Activated T-cell treated with anti-CD3 and anti-CD28 coated beads for 4 hours (primary cell): ENCODE measurements around the gene RETREG3.
A peak's percentile ranks its signal among the peaks of the same experiment; 100 is the strongest.
"Not testable (repeated sequence)": the region's sequence is repeated elsewhere in the genome, so short reads cannot be mapped to it uniquely, and the experiment has no call there.

ENCODE experiments used
- DNase-seq: peaks from one replicate; pipeline ENCODE4 v3.0.0-alpha.2; 2020

Gene RETREG3

DNA sequence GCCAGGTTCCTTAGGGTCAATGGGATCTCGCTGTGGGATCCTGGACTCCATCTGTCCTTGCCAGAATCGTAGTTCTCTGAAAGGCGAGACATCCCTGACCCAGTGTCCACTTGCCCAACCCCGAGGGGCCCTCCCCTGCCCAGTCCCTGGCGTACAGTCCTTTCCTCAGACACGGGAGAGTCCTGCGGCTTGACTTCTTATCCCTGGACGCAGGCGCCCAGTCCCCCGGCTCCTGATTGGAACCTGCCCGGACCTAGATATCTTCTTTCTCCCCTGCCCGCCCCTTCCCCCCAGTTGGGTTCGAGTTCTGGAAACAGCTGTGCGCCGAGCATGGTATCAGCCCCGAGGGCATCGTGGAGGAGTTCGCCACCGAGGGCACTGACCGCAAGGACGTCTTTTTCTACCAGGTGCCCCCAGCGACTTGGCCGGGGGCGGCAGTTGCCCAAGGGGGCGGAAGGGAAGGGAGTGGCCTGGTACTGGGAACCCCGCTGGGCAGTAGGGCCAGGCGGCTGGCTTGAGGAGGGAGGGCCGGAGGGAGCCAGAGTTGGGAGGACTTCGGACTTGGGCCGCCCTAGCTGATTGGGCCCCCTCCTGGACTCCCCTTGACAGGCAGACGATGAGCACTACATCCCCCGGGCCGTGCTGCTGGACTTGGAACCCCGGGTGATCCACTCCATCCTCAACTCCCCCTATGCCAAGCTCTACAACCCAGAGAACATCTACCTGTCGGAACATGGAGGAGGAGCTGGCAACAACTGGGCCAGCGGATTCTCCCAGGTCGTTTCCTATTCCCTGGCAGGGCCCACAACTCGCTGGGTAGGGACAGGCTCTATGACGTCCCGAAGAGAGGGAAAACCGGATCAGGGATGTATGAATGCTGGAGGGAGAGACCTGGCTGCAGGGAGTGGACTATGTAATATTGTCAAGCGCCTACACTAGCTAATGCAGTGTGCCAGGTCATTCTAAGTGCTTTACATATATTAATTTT, 934 bp upstream of the RETREG3 start:
- DNase-seq = not testable (repeated sequence)

DNA sequence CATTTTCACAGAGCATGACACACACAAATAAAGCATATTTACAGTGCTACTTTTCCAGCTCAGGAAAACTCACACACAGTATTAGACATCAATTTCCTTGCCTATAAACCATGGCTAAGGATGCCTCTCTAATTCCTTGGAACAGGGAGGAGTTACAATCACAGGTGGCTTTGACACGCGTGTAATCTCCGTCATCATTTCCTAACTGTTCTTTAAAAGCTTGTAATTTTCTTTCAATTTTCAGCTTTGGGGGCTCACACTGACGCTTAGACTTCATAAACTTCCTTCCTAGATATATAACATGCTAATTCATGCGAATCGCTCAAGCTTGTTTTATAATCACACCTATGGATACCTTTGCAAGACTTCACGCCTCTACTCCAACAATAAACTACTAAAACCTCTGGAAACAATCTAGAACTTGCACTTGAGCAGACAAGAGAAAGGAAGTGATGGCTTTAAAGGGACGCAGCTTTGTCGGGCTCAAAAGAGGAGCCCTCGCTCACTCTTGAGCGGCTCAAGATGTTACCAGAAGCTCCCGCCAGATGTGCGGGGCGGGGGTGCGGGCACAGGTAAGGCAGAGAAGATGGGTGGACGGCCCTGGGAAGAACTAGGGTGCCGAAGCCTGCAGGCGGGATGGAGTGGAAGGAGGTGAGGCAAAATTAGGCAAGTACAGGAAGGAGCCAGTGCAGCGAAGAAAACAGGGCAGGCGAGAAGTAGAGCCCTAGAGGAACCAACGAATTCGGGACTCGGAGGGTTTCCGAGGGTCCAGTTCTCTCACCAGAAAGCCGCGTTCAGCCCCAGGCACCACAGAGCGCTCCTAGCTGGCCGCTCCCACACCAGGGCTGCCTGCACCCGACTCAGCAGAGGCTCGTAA, 631 bp downstream of the RETREG3 start:
- DNase-seq = no peak

DNA sequence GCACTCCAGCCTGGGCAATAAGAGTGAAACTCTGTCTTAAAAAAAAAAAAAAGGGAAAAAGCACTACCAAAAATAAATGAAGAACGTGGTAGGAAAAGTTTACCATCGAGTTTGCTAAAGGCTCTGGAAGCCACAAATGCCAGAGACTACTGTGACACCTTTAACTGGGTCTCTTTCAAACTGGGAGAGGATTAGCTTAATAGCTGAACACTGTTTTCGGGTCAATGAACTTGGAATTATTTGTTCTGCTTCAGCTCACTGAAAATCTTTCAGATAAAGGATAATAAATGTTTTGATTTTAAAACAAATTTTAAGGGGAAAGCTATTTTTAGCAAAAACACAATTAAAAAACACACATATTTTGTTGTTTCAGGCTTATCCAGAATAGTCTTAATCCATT, 1.4 kb downstream of the RETREG3 start:
- no peak for DNase-seq

DNA sequence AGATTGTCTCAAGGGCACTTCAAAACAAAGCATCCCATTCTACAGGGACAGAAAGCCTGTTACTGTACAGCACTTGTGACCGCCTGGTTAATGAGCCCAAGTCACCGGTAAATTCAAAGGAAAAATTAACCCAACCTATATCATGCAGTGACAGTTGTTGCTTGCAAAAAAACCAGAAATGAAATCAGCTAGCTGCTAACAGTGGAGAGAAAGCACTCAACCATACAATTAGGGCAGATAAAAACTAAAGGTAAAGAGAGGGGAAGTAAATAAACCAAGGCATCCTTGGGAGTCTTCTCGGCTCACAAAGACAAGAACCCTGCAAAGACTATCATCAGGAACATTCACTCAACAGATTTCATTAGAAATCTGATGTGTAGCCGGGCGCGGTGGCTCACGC, 5.9 kb downstream of the RETREG3 start:
- DNase-seq = no peak

DNA sequence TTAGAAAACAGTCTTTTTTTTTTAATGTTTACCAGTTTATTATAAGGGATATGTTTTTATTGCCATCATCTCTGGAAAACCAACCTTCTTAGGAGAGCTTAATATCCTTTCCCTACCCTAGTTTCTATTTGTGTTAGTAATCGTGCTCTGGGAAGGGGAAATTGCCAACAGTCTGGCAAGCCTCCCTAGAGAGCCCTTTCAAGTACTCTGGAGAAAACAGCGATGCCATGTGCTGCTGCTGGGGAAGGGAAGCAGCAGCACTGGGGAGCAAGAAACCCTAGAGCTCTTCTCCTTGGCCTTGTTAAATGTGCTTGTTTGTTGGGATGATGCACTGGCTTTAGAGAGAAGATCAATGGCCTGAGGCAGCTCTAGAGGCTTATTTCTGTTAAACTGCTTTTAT, 10.3 kb downstream of the RETREG3 start:
- no peak for DNase-seq

DNA sequence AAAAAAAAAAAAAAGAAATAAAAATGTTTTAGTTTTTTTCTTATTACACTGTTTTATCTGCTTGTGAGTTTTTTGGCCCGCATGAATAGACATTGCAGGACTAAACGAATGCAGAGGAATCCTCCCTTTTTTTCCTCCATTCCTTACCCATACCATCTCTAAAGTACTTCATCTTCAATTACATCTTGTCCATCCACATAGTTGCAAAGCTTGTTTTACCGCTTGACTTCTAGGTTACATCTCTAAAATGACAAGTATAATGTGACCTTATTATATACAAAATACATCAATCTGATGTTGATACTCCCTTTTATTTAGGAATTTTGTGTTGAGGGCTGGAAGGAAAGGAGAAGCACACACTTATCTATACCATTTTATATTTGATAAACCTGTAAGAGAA, 12.8 kb downstream of the RETREG3 start:
- DNase-seq = no peak

DNA sequence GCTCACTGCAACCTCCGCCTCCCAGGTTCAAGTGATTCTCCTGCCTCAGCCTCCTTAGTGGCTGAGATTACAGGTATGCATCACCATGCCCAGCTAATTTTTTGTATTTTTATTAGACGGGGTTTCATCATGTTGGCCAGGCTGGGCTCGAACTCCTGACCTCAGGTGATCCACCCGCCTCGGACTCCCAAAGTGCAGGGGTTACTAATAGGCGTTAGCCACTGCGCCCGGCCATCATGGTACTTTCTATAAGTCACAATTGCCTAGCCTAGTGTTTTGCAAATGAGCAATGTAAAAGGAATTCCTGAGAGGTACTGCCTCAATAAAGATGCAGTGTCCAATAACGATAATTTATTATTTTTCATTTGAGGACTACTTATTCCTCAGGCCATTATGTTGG, 17.8 kb downstream of the RETREG3 start:
- DNase-seq = no peak

DNA sequence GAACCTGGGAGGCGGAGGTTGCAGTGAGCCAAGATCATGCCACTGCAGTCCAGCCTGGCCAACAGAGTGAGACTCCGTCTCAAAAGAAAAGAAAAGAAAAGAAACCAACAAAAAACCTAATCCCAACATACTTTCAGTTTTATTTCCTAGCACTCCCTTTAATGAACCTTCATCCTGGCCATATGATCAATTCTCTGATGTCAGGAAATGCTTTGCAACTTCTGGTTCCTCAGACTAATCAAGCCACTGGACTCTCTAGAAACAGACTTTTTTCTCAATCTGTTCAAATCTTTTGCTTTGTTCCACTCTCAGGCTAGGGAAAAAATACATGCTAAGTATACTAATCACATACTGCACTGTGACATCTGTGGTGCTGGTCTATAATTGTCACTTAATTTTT, 18.3 kb downstream of the RETREG3 start:
- no peak for DNase-seq

DNA sequence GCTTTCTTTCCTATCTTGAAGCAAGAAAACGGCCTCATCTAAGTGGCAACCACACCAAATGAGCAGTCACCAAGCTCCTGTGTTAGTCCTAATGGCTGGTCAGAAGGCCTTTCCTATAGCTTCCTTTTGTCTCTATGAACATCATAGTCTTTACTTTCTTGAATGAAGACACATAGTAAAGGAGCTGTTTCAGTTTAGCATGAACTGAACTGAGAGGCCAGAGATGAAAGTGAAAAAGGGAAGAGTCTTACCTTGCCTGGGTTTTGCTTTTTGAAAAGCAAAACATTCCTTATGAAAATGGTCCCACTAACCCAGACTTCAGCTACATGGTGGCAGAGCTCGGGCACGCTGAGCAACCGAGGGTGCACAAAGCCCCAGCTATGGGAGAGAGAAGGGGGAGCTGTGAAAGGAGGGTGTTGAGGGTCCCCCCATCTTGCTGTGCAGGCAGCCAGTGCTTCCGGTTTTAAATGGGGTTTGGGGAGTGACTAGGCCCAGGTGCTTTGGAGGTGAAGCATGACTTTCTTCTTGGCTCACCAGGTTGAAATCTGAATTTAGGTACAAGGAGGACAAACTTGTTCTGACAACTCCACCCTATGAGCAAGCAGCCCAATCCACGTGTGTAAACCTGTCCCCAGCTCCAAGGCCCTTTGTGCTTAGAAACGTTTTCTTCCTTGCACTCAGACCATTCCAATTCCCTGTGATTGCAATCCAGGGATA, 22.5 kb downstream of the RETREG3 start:
- no peak for DNase-seq

DNA sequence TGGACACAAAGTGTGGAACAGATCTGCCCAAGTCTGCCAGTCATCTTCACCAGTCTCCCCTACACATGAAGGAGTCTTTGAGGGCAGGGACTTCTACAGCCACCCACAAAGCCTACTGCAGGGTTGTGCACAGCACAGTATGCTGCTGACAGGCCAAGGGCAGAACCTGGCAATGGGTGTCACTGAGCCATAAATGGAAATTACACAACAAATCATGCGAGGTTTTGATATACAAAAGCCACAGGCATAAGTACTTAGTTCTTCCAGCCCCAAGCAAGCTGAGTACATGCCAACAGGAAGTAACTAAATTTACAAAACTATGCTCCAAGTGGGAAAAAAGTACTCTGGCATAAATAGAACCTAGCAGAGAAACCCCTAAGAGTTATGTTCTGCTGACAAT, 23.8 kb downstream of the RETREG3 start:
- DNase-seq = no peak

DNA sequence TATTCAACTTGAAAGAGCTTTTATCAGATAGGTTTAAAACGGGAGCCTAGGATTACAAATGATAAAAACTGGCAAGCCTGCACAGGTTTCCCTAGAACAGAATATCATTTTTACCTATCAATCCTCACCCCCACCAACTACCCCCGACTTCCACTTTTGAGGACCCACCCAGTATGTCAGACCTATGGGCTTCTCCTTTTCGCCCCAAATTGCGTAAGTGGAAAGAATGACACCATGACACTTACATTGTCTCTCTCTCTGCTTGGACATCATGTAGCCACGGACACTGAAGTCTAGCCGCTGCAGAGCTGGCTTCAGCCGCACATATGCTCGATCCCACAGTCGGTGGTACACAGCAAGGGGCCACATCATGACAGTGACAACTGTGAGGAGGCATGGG, 24.3 kb downstream of the RETREG3 start:
- DNase-seq = no peak

DNA sequence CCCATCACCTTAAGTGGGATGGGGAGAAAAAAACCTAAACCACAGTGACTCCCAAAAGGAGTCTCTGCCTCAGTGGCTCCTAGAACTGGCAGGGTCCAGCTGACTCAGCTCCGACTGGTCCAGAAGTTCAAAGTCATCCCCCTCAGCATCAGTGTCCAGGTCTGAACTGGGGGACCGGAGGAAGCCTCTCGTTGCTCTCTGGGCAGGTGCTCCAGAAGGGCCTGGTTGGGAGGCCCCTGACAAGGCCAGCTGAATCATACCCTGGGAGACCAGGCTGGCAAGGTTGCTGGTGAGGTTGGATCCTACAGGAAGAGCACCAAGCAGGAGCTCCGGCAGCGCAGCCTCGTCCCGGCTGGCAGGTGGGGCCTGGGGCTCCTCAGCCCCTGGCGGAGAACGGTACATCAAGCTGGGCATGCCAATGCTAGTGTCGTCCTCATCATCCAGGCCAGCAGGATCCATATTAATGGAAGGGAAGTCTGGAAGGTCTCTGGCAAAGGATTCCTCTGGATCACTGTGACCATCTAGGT, 27.4 kb downstream of the RETREG3 start:
- DNase-seq = no peak

DNA sequence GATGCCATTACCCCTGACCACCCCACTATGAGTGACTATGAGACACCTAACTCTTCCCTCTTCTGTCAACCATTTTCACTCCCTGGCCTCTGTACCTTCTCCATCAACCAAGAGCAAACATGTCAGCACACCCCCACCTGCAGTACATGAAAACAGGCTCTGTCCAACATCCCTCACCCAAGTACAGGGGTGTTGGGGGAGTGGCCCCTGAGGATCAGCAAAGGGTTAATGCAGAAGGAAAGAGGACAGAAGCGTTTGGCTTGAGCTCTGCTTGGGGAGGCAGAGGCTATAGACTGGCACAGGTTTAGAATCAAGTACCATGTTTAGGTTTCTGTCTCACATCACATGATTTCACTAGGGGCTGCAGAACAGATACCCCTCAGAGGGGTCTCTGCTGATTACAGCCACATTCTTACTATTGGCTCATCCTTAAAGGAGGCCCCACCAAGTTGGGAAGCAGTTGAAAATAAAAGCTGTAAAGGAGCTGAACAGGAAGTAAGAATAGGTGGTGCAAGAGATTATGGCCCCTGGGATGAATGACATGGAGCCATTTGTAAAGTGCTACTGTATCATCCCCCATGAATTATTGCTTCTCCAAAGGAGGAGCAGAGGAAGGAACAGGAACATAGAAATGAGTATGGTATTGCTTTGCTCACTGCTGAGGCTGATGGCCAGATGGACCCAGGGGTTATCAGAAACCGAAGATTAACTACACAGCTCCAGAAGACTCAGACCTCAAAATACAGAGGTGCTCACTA, 29.2 kb downstream of the RETREG3 start:
- no peak for DNase-seq

DNA sequence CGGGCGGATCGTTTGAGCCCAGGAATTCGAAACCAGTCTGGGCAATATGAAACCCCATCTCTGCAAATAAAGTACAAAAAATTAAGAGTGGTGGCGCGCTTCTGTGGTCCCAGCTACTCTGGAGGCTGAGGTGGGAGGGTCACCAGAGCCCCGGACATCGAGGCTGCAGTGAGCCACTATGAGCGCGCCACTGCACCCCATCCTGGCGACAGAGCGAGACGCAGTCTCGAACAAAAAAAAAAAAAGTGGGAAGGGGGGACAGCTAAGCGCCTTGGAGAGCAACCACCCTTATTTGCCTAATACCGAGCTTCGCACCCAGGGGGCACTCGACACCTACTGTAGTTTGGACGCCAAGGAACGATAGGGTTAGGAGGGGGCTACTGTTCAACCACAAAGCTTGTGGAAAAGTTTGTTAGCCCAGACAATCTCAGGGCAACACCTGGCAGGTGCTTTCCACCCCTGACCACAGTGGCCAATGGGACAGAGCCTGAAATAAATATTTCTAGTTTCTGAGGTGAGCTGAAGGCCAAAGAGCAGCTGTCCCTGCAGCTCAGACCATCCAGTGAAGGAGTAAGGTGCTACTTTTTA, 30.8 kb downstream of the RETREG3 start:
- peak; percentile 70 for DNase-seq

DNA sequence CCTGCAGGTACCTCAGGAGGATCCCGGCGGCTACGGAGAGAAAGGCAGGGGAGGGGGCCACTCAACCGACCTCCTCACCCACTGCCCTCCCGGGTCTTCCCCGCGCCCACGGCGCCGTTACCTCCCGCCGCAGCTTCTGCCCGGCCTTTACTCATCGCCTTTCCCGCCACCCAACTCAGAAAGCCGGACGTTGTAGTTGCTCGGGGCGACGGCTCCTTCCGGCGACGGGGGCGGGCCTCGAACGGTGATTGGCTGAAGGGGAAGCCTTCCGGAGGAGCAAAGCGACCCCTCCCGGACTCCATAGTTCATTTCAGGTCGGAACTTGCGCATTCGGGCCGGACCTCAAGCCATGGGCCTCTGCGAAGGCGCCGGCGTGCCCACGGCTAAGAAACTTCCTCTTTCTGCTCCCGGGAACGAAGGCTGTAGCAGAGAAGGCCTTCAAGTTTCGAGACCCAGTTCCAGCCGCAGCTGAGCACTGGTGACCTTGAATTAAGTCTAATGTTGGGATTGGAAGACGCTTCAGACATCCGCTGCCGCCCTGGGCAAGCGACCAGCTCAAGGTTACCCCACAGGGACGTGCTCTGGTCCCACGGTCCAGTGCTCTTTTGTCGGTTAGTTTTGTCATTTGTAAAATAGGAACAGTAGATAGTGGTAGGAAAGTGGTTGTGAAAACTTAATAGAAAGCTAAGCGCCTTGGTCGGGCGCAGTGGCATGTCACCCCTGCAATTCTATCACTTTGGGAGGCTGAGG, 31.5 kb downstream of the RETREG3 start, which contains the start of gene PSMC3IP:
Gene PSMC3IP, minus strand, starts transcription at position 198 of the 750 bp plus-strand sequence. Its CDS starts 43 bp downstream, at position 155.
- peak; percentile 88 for DNase-seq

DNA sequence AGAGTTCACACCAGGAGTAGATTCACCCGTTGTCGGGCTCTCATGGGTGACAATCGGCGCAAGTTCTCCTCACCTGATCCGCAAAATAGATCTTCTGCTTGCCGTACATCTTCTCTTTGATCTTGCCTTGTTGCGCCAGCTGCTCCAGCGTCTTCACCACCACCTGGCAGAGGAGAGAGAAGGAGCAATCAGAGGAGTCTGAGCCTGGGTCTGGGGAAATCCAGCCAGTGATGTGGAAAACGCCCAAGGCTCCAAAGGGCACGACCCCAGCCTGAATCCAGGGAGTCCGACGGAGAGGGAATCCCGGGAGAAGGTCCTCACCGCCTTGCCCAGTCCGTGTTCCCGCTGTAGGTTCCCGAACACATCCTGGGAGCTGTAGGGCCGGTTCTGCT, 32.0 kb downstream of the RETREG3 start:
- DNase-seq = no peak

DNA sequence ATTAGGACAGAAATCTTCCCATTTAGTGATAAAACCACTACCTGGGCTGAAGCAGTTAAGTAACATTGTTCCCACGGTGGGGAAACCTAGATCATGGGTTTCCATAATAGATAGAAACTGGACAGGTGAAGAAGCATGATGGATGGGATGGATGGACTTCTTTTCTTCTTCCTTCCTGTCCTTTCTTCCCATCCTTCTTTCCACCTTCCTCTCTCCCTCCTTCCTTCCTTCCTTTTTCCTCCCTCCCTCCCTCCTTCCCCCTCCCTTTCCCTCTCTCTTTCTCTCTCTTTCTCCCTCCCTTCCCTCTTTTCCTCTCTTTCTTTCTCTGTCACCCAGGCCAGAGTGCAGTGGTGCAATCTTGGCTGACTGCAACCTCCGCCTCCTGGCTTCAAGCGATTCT, 34.7 kb downstream of the RETREG3 start:
- DNase-seq = no peak

DNA sequence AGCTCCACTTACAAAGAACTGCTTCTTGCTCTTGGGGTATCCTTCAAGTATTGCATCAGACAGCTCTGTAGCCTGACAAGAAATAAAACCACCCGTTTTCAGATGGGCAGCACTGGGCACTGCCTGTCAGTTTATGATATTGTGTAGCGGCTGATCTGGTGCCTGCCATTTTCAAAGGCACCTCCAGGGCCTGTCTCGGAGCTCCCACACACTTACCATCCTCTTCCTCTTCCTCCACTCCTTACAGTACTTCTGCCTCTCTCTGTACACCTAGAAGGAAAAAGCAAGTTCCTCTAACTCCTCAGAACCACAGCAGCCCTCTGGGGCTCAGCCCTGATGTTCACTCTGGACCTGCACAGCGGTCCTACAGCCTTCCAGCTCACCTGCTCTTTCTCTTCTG, 36.1 kb downstream of the RETREG3 start:
- DNase-seq = no peak

DNA sequence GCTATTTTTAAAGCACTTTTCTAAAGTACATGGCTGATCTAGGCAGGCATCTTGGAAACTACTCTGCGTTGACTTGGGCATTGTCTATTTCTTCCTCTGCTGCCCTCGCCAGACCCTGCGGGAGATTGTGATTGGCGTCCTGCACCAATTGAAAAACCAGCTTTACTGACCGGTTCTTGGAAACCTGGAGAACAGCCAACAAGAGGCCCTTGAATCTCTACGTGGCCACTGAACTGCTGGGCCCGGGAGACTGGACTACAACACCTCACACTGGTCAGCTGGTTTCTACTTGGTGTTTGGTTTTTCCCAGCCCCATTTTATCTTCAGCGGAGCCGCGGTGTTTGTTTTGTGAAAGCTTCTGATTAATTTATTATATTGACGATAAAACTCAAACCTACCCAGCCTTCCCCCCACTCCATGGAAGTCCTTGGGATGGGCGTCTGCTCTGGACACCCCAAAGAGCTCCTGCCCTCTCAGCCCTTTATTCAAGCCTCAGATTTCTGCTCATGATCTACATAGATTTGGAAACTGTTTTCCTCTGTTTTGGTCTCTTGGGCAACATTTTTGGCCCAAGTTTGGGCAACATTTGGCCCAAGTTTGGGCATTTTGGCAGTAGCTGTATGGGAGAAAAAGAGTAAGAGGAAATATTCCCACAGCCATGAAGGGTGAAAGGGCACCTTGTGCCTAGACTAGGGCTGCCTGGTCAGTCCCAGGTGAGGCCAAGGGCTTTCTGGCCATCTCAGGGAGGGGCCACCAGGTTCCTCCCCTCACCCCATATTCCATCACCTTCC, 37.5 kb downstream of the RETREG3 start:
- no peak for DNase-seq
